Measurements from ENCODE around the gene PXDC1.
"Not testable (repeated sequence)": the region's sequence is repeated elsewhere in the genome, so short reads cannot be mapped to it uniquely, and the experiment has no call there.

Gene PXDC1

GRCh38 chr6:3683331-3683730, 68.2 kb downstream of the PXDC1 start:
- in situ Hi-C loops (cut with MboI; ENCODE audit: low sequenced_read_pairs), result no loop called here

- in situ Hi-C loops (cut with MboI; ENCODE audit: low sequenced_read_pairs), result no loop called here
These were observed 72.6 kb downstream of the PXDC1 start for GRCh38 chr6:3678946-3679345.

- in situ Hi-C loops (cut with MboI; ENCODE audit: low sequenced_read_pairs), result not testable (repeated sequence)
These were observed 73.8 kb downstream of the PXDC1 start for GRCh38 chr6:3677751-3678150.

GRCh38 chr6:3677351-3677750, 74.2 kb downstream of the PXDC1 start:
- in situ Hi-C loops (cut with MboI; ENCODE audit: low sequenced_read_pairs), result not testable (repeated sequence)

Measured in HL-60/S4 treated with retinoic acid at 250 ng/mL for 4 days and 3 days (cell line).